Right forelimb (tissue), 1 donor: ENCODE results near the gene GPR173.

ENCODE experiments used
- DNase-seq: peaks from one replicate; pipeline ENCODE4 v3.0.0-alpha.2; 2018

Gene GPR173

DNA sequence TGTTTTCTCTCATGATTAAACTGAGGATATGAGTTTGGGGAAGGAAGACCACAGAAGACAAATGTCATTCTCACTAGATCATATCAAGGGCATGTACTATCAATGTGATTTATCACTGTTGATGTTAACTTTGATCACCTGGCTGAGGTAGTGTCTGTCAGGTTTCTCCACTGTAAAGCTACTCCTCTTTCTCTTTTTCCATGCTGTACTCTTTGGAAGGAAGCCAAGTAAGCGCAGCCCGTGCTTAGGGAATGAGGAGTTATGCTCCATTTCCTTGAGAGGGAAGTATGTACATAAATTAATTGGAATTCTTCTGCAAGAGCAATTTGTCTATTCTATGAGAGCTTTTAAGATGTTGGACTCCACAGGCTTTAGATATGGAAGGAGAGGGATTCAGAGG is 41.3 kb downstream of the GPR173 start:
- no peak for DNase-seq

DNA sequence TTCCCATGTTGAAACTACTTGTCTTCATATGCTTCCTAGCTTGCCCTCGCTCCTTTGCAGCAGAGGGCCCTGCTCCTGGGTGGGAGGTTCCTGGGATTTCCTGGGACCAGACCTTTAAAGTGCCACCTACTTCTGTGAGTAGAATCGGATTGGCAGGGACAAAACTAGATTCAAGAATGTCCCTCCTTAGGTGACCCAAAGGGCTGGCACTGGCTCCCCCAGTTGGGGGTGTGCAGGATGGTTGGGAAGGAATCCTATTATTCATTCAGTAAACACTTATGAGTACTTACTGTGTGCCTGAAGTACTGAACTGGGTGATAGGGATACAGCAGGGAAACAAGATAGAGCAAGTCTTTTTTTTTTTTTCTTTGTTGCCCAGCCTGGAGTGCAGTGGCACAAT is 42.8 kb downstream of the GPR173 start:
- no peak for DNase-seq

GRCh38 chrX:53093177-53093655 is 44.6 kb downstream of the GPR173 start:
- DNase-seq: peak; percentile 83

- peak; percentile 90 for DNase-seq
Observed at GRCh38 chrX:53093748-53094581, 45.4 kb downstream of the GPR173 start, which contains the start of gene KANTR. TSS of gene KANTR (plus strand) at chrX:53094142. CDS start at chrX:53124273, 30,131 bp downstream.

DNA sequence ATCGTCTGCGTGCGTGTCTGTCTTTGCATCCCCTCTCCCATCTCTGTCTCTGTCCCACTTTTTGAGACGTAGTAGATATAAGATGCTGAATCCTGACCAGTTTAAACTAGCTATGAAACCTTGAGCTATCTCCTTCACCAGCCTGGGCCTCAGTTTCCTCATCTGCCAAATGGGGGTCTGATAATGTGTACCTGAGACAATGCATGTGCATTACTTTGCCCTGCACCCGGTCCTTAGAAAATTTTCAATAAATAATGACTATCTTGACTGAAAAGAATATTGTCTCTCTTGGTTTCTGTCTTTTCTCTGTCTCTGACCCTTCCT is 46.0 kb downstream of the GPR173 start:
- DNase-seq: no peak

GRCh38 chrX:53095796-53096195 is 47.2 kb downstream of the GPR173 start:
- DNase-seq: no peak

GRCh38 chrX:53114864-53115549 is 66.4 kb downstream of the GPR173 start:
- DNase-seq: no peak

DNA sequence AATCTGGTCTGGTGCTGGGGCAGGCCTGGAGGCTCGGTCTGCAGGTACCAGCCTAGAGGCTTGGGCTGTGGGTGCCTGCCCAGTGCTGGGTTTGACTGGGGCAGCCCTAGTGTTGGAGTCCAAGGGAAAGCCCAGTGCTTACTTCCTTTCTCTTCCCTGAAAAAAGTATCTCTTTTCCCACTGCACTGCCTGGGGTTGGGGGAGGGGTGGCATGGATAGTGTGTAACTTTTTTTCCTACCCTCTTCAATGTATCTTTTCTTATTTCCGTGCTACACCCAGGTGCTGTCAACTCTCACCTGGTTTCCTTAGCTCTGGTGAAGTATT is 66.9 kb downstream of the GPR173 start:
- no peak for DNase-seq

- DNase-seq: no peak
Observed at GRCh38 chrX:53116101-53116500, 67.5 kb downstream of the GPR173 start.

DNA sequence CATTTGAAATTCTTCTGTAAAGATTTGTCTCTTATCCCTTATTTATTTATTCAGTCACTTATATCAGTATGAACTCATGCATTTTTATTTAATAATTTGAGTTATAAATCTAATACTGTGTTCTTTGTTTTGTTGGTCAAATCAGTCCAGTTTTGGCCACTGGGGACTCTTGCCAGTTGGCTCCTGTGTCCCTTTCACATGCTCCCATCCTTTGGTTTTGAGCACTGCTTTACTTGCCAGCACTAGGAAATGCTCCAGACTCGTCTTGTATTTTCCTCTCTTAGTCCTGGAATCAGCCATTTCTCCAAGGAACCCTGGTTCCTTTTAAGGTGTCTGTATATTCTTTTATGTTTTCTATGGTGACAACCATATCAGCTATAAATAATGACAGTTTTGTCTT is 73.4 kb downstream of the GPR173 start:
- DNase-seq: no peak

GRCh38 chrX:53125506-53125905 is 76.9 kb downstream of the GPR173 start:
- DNase-seq: no peak

DNA sequence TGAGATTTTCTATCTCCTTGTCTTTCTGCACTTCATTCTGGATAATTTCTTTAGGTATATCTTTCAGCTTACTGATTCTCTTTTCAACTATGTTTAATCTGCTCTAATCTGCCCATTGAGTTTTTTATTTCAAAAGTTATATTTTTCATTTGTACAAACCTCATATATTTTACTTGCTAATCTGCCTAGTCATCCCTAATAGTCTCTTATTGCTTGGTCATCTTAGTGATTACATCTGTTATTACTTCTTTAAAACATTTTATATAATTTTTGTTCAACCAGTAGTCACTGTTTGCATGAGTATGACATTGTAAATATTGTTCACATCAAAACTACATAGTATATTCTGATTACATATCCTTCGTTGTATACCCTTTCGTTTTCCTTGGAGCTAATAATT is 77.8 kb downstream of the GPR173 start:
- no peak for DNase-seq

- no peak for DNase-seq
Observed at GRCh38 chrX:53128097-53128749, 79.6 kb downstream of the GPR173 start.
